GM10248 (cell line): Measurements from ENCODE around the gene SLC35E4.
A peak's percentile ranks its signal among the peaks of the same experiment; 100 is the strongest.
"Not testable (repeated sequence)": the region's sequence is repeated elsewhere in the genome, so short reads cannot be mapped to it uniquely, and the experiment has no call there.

Experiments
- CTCF ChIA-PET: fragments of 300-600 bp; sonication (Branson Sonifier 250); formaldehyde crosslinking; extraction: SDS; loops from one replicate; lab custom pipeline; 2021; ENCODE audit warnings: antibody characterized with exemption; lab: Yijun Ruan, JAX
- POLR2A ChIA-PET: fragments of 350-650 bp; sonication (Branson Sonifier 250); formaldehyde crosslinking; extraction: SDS; loops from one replicate; lab custom pipeline; 2020; ENCODE audit warnings: antibody characterized with exemption; lab: Yijun Ruan, JAX
- DNase-seq: peaks from one replicate; pipeline ENCODE4 v3.0.0; 2012; ENCODE audit errors: extremely low spot score
- TF ChIP-seq, protein P1 (sequence below): IDR thresholded peaks from 2 replicates; pipeline ENCODE4 v1.5.1; 2012; ENCODE audit warnings: mild to moderate bottlenecking, low read depth; ENCODE audit errors: extremely low read depth, missing control alignments, control extremely low read depth

SLC35E4 gene

GRCh38 chr22:30615543-30615954 lies 20.0 kb upstream of the SLC35E4 start:
- POLR2A ChIA-PET: no interaction called here
- no peak for DNase-seq
- TF ChIP-seq, protein P1, sequence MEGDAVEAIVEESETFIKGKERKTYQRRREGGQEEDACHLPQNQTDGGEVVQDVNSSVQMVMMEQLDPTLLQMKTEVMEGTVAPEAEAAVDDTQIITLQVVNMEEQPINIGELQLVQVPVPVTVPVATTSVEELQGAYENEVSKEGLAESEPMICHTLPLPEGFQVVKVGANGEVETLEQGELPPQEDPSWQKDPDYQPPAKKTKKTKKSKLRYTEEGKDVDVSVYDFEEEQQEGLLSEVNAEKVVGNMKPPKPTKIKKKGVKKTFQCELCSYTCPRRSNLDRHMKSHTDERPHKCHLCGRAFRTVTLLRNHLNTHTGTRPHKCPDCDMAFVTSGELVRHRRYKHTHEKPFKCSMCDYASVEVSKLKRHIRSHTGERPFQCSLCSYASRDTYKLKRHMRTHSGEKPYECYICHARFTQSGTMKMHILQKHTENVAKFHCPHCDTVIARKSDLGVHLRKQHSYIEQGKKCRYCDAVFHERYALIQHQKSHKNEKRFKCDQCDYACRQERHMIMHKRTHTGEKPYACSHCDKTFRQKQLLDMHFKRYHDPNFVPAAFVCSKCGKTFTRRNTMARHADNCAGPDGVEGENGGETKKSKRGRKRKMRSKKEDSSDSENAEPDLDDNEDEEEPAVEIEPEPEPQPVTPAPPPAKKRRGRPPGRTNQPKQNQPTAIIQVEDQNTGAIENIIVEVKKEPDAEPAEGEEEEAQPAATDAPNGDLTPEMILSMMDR: no peak
- CTCF ChIA-PET: interaction anchor here (6.3 kb wide), 1 partner anchor 19 kb away, joined by 34 read pairs; the partner anchor contains the start of gene SLC35E4

DNA sequence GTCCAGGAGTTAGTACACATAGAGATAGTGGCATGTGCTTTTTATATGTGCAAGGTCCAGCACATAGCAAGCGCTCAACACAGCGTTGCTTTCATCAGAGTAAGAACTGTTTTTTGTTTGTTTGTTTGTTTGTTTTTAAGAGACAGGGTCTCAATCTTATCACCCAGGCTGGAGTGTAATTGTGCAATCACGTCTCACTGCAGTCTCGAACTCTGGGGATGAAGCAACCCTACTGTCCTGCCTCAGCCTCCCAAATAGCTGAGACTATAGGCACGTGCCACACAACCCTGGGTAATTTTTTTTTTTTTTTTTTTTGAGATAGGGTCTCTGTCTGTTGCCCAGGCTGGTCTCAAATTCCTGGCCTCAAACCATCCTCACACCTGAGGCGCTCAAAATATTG lies 17.8 kb upstream of the SLC35E4 start:
- TF ChIP-seq, protein P1: no peak
- CTCF ChIA-PET: interaction anchor here (3.4 to 6.3 kb wide), 2 partner anchors 11 to 16 kb away, joined by 22 to 34 read pairs; partner anchors contain the start of genes SLC35E4 and TCN2
- no peak for DNase-seq
- POLR2A ChIA-PET: no interaction called here

GRCh38 chr22:30619909-30620308 lies 15.7 kb upstream of the SLC35E4 start:
- CTCF ChIA-PET: interaction anchor here (0.9 to 3.4 kb wide), 6 partner anchors 9 to 300 kb away, joined by 3 to 22 read pairs (median 3); partner anchors contain the start of gene TCN2
- DNase-seq, POLR2A ChIA-PET: not testable (repeated sequence)

DNA sequence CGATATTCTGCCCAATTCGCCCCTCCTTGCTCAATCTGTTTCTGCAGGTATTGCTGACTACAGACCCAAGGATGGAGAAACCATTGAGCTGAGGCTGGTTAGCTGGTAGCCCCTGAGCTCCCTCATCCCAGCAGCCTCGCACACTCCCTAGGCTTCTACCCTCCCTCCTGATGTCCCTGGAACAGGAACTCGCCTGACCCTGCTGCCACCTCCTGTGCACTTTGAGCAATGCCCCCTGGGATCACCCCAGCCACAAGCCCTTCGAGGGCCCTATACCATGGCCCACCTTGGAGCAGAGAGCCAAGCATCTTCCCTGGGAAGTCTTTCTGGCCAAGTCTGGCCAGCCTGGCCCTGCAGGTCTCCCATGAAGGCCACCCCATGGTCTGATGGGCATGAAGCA lies 9.2 kb upstream of the SLC35E4 start:
- TF ChIP-seq, protein P1: peak; percentile 13
- POLR2A ChIA-PET: no interaction called here
- CTCF ChIA-PET: interaction anchor here (1.4 to 3.1 kb wide), 4 partner anchors 8 to 646 kb away, joined by 3 to 31 read pairs (median 7); partner anchors contain the start of gene SLC35E4
- no peak for DNase-seq

DNA sequence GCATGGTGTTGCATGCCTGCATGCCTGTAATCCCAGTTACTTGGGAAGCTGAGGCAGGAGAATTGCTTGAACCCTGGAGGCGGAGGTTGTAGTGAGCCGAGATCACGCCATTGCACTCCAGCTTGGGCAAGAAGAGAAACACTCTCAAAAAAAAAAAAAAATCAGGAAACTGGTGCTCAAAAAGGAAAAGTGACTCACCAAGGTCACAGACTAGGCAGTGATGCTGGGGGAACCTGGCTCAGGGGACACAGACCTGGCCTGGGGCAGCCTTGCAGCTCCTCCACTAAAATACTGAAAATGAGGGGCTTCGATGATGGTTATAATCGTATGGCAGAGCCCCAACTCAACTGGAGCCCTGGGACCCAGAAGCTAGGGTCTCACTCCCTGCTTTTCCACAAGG lies 8.1 kb upstream of the SLC35E4 start:
- no peak for DNase-seq
- ChIA-PET CTCF (interaction anchor here (1.4 to 1.7 kb wide), 3 partner anchors 18 to 645 kb away, joined by 3 to 8 read pairs (median 3); no protein-coding TSS in a partner anchor), POLR2A (no interaction called here)
- TF ChIP-seq, protein P1: no peak

DNA sequence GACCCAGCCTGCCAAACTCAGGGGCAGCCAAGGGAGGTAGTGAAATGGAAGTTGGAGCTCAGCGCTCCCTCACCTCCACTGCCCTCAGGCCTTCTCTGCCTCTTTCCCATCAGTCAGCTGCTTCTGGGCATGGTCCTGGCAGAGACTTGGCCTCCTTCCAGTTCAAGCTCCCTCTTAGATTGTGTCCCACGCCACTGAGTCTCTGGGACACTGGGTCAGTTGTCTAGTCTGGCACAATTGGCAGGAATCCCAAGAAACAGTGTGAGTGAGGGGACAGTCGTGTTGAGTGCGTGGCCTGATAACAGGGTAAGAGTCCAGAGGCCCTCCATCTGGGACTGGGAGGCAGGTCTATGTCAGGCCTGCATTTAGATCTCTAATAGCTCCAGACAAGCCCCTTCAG lies 7.1 kb upstream of the SLC35E4 start:
- ChIA-PET CTCF (interaction anchor here (1.0 to 2.0 kb wide), 3 partner anchors 15 to 127 kb away, joined by 3 to 10 read pairs (median 3); no protein-coding TSS in a partner anchor), POLR2A (no interaction called here)
- no peak for DNase-seq
- TF ChIP-seq, protein P1: no peak

DNA sequence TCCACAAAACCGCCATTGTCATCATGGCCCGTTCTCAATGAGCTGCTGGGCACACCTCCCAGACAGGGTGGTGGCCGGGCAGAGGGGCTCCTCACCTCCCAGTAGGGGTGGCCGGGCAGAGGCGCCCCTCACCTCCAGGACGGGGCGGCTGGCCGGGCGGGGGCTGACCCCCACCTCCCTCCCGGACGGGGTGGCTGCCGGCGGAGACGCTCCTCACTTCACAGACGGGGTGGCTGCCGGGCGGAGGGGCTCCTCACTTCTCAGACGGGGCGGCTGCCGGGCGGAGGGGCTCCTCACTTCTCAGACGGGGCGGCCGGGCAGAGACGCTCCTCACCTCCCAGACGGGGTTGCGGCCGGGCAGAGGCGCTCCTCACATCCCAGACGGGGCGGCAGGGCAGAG lies 4.1 kb upstream of the SLC35E4 start:
- DNase-seq, CTCF ChIA-PET, POLR2A ChIA-PET: not testable (repeated sequence)
